Endodermal cell (in vitro differentiated cells): ENCODE results near the gene ARMC3. TPM values are rescaled to one million over a fixed set of nuclear protein-coding genes. Genes with fewer than 3 reads are reported as not detected.

Experiments
- DNase-seq: peaks from one replicate; pipeline ENCODE4 v3.0.0-alpha.2; 2017
- H3K27ac ChIP-seq: 2 replicates; pipeline ENCODE4 v1.5.1; 2013; ENCODE audit warnings: mild to moderate bottlenecking, low read depth, low read length, moderate library complexity
- H3K27me3 ChIP-seq: 2 replicates; pipeline ENCODE4 v1.6.1; 2013; ENCODE audit warnings: mild to moderate bottlenecking, low read length, moderate library complexity; ENCODE audit not compliant: insufficient read depth, control insufficient read depth, poor library complexity, severe bottlenecking
- H3K36me3 ChIP-seq: 2 replicates; pipeline ENCODE4 v1.7.0; 2013; ENCODE audit warnings: mild to moderate bottlenecking, low read length, moderate library complexity; ENCODE audit not compliant: control insufficient read depth, insufficient read depth
- H3K4me1 ChIP-seq: one replicate; pipeline ENCODE4 v1.7.0; 2013; ENCODE audit warnings: low read length; ENCODE audit not compliant: control insufficient read depth, insufficient read depth
- H3K4me3 ChIP-seq: 2 replicates; pipeline ENCODE4 v1.5.1; 2013; ENCODE audit warnings: mild to moderate bottlenecking, low read length, moderate library complexity
- H3K9ac ChIP-seq: 2 replicates; pipeline ENCODE4 v1.6.1; 2013; ENCODE audit warnings: mild to moderate bottlenecking, low read length, moderate library complexity; ENCODE audit not compliant: poor library complexity, severe bottlenecking; ENCODE audit errors: extremely low read depth
- H3K9me3 ChIP-seq: 2 replicates; pipeline ENCODE4 v1.6.1; 2013; ENCODE audit warnings: mild to moderate bottlenecking, low read length, moderate library complexity; ENCODE audit not compliant: control insufficient read depth
- H3K27ac Mint-ChIP-seq: 2 replicates; pipeline ENCODE4 v1.8.0; 2020; ENCODE audit warnings: mixed read lengths
- H3K27me3 Mint-ChIP-seq: 2 replicates; pipeline ENCODE4 v1.8.0; 2021; ENCODE audit warnings: mild to moderate bottlenecking, mixed read lengths; ENCODE audit not compliant: insufficient read depth
- H3K36me3 Mint-ChIP-seq: 2 replicates; pipeline ENCODE4 v1.8.0; 2020; ENCODE audit warnings: low read depth, mixed read lengths
- H3K4me1 Mint-ChIP-seq: 2 replicates; pipeline ENCODE4 v1.8.0; 2020; ENCODE audit warnings: mixed read lengths
- H3K4me3 Mint-ChIP-seq: 2 replicates; pipeline ENCODE4 v1.8.0; 2020; ENCODE audit warnings: mild to moderate bottlenecking, moderate library complexity, mixed read lengths
- H3K9me3 Mint-ChIP-seq: 2 replicates; pipeline ENCODE4 v1.8.0; 2020; ENCODE audit warnings: mild to moderate bottlenecking, mixed read lengths
- WGBS, 2 experiments: methylation state at CpG; one replicate each; pipeline versions ENCODE4 v1.1.5 to v1.1.7; 2013; ENCODE audit warnings: missing lambda C conversion rate in 2 of 2, mixed read lengths in 1 of 2; ENCODE audit not compliant: insufficient coverage in 1 of 2, insufficient read length in 1 of 2; 5-methylcytosine and 5-hydroxymethylcytosine counted together
- total RNA-seq, 2 donors: library from RNA; stranded (reverse); fragmentation: NEBNext Ultra II Directional in 1 of 2; extraction: Animal tissue kit (Norgen Biotek cat#: 25700) in 1 of 2; gene quantifications; 2 replicates in 1 of 2; 3 replicates in 1 of 2; pipeline ENCODE4 v1.2.1, GENCODE V29; 2021
- TF ChIP-seq, protein P1 (sequence below): fragments of 200-600 bp; sonication (generic); conservative IDR thresholded peaks from 2 replicates; pipeline ENCODE4 v1.5.0; 2021; ENCODE audit warnings: antibody characterized with exemption, mild to moderate bottlenecking

The ARMC3 gene
- total RNA-seq, 2 donors from 2014 or later = 2.0 to 3.0 TPM

DNA sequence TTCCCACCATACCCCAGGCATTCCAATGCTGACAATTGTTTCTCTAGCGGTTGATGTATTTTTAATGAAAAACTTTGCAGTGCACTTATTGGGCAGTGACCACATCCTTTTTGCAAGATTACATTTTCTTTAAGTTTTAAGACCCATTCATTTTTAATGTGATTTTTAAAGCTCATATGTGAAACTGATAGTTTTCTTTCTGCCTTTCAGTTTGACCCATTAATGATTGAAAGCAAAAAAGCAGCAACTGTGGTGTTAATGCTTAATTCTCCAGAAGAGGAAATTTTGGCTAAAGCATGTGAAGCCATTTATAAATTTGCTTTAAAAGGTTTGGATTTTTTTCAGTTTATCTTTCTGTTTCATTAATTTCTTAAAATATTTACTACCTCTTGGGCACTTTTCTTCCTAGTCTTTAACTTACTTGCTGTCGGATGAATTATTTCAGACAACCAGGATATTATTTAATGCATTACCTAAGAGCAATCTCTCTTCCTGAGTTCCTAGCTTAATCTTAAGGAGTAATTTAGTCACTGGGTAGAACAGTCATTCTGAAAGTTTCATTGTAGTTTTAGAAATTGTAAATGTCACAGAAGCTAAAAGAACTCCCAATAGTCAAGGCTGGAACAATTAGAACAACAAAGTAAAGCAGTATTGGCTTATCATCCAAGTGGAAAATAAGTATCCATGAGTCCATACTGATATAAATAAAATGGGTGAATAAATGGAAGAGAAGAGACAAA lies 18.3 kb downstream of the ARMC3 start:
- H3K27ac ChIP-seq = no peak overlapping the region
- TF ChIP-seq, protein P1, sequence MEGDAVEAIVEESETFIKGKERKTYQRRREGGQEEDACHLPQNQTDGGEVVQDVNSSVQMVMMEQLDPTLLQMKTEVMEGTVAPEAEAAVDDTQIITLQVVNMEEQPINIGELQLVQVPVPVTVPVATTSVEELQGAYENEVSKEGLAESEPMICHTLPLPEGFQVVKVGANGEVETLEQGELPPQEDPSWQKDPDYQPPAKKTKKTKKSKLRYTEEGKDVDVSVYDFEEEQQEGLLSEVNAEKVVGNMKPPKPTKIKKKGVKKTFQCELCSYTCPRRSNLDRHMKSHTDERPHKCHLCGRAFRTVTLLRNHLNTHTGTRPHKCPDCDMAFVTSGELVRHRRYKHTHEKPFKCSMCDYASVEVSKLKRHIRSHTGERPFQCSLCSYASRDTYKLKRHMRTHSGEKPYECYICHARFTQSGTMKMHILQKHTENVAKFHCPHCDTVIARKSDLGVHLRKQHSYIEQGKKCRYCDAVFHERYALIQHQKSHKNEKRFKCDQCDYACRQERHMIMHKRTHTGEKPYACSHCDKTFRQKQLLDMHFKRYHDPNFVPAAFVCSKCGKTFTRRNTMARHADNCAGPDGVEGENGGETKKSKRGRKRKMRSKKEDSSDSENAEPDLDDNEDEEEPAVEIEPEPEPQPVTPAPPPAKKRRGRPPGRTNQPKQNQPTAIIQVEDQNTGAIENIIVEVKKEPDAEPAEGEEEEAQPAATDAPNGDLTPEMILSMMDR = no peak
- 97 to 100% methylated on average over 2 of the region's 2 CpGs for WGBS, 2 experiments
- H3K4me3 ChIP-seq = no peak overlapping the region
- H3K9me3 ChIP-seq = no peaks in the 10 kb centered on the region
- no peak overlapping the region for H3K27ac Mint-ChIP-seq
- H3K9me3 Mint-ChIP-seq = peaks cover 9% of the 10 kb centered on the region
- no peaks in the 10 kb centered on the region for H3K4me1 ChIP-seq
- H3K36me3 Mint-ChIP-seq = no peaks in the 10 kb centered on the region
- no peak overlapping the region for H3K4me3 Mint-ChIP-seq
- H3K4me1 Mint-ChIP-seq = no peaks in the 10 kb centered on the region
- H3K27me3 Mint-ChIP-seq = no peaks in the 10 kb centered on the region
- DNase-seq = no peak
- H3K27me3 ChIP-seq = no peaks in the 10 kb centered on the region
- H3K9ac ChIP-seq = no peak overlapping the region
- no peaks in the 10 kb centered on the region for H3K36me3 ChIP-seq

DNA sequence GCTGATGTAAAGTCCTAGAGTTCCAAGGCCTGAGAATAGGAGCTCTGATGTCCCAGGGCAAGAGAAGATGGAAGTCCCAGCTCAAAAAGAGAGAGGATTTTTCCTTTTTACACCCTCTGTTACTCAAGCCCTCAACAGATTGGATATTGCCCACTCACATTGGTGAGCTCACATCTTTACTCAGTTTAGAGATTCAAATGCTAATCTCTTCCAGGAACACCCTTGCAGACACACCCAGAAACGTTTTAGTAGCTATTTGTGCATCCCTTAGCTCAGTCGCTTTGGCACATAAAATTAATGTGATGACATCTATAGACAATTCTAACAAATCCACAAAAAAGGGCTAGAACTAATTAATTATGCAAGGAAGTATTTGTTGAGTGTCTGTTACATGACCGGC lies 27.1 kb downstream of the ARMC3 start:
- Histone ChIP-seq H3K9ac (no peak overlapping the region), H3K4me3 (no peak overlapping the region), H3K36me3 (no peaks in the 10 kb centered on the region), H3K27me3 (no peaks in the 10 kb centered on the region), H3K4me1 (no peaks in the 10 kb centered on the region), H3K27ac (no peak overlapping the region), H3K9me3 (peaks cover 4% of the 10 kb centered on the region)
- 77 to 100% methylated on average over 1 to 3 of the region's 3 CpGs for WGBS, 2 experiments
- Mint-ChIP-seq H3K27ac (no peak overlapping the region), H3K4me1 (peaks cover 1% of the 10 kb centered on the region), H3K36me3 (no peaks in the 10 kb centered on the region), H3K4me3 (no peak overlapping the region), H3K9me3 (peaks cover 10% of the 10 kb centered on the region), H3K27me3 (no peaks in the 10 kb centered on the region)
- DNase-seq = no peak
- TF ChIP-seq, protein P1 = no peak

DNA sequence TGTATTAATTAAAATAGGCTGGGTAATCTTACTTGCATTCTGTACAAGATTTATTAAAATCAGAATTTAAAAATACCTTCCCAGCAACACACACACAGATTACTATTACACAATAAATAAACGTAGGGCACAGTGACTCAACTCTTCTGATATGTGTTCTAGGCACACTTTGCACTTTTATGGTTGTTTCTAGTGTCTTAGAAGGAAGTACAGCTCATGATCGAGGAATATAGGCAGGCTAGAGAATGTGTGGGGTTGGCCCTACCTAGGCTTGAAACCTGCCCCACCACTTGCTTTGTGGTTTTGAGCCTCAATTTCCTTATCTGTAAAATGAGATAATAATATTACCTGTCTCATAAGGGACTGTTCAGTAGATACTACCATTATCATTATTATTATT lies 30.5 kb downstream of the ARMC3 start:
- no peak overlapping the region for H3K4me3 ChIP-seq
- H3K27me3 ChIP-seq = no peaks in the 10 kb centered on the region
- DNase-seq = no peak
- Mint-ChIP-seq H3K9me3 (peaks cover 4% of the 10 kb centered on the region), H3K36me3 (no peaks in the 10 kb centered on the region), H3K27ac (no peak overlapping the region), H3K4me1 (peaks cover 3% of the 10 kb centered on the region), H3K4me3 (no peak overlapping the region), H3K27me3 (no peaks in the 10 kb centered on the region)
- H3K9me3 ChIP-seq = no peaks in the 10 kb centered on the region
- TF ChIP-seq, protein P1 = no peak
- H3K27ac ChIP-seq = no peak overlapping the region
- 92% methylated on average over 2 of the region's 2 CpGs; no CpG with 5 or more reads in 1 of the 2 experiments for WGBS, 2 experiments
- H3K4me1 ChIP-seq = no peaks in the 10 kb centered on the region
- H3K36me3 ChIP-seq = no peaks in the 10 kb centered on the region
- no peak overlapping the region for H3K9ac ChIP-seq
